ENCODE results near the gene PDXDC1.
"Not testable (repeated sequence)": the region's sequence is repeated elsewhere in the genome, so short reads cannot be mapped to it uniquely, and the experiment has no call there.

DNA sequence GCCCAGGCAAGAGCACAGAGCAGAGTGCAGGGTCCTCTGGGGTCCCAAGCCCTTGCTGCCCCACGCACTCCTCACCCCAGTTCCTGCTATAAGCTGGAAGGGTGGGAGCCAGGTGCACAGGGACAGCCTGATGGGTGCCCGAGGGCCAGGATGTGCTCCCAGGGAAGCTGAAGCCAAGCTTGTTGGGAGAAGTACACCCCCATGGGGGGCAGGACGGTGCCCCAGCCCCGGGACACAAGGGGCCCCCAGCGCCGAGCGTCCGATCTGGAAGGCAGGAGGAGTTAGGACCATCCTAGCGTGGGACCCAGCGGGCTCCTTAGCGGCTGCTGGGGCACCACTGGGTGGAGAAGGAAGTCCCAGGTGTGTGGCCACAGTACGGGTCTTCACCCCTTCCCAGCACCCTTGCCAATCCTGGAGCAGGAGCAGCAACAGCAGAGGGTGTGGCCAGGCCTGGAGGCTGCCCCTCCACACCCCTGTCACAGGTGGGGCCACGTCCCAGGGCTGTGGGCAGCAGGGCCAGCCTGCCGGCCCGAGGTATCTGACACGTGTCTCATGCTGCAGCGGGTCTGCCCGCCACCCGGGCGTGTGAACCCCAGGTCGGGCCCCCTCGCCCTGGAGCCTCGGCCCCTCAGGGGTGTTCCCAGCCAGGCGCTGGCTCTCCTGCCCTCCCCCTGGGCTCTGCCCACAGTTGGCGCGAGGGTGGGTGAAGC is 168.2 kb downstream of the PDXDC1 start:
- TF ChIP-seq, protein P1, sequence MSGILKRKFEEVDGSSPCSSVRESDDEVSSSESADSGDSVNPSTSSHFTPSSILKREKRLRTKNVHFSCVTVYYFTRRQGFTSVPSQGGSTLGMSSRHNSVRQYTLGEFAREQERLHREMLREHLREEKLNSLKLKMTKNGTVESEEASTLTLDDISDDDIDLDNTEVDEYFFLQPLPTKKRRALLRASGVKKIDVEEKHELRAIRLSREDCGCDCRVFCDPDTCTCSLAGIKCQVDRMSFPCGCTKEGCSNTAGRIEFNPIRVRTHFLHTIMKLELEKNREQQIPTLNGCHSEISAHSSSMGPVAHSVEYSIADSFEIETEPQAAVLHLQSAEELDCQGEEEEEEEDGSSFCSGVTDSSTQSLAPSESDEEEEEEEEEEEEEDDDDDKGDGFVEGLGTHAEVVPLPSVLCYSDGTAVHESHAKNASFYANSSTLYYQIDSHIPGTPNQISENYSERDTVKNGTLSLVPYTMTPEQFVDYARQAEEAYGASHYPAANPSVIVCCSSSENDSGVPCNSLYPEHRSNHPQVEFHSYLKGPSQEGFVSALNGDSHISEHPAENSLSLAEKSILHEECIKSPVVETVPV (CRISPR knock-in tag; IDR thresholded peaks at IDR 0.05), result not testable (repeated sequence)
- not testable (repeated sequence) for TF ChIP-seq ZNF8 (CRISPR knock-in tag; IDR thresholded peaks at IDR 0.05); ZFP30 (CRISPR knock-in tag; IDR thresholded peaks at IDR 0.05); BACH2 (CRISPR knock-in tag; IDR thresholded peaks at IDR 0.05; ENCODE audit: borderline replicate concordance); OSR1 (CRISPR knock-in tag; IDR thresholded peaks at IDR 0.05); RARB (CRISPR knock-in tag; IDR thresholded peaks at IDR 0.05); CSDC2 (CRISPR knock-in tag; IDR thresholded peaks at IDR 0.05); ZNF70 (CRISPR knock-in tag; IDR thresholded peaks at IDR 0.05); GLIS3 (CRISPR knock-in tag; IDR thresholded peaks at IDR 0.05)
- TF ChIP-seq, protein P2, sequence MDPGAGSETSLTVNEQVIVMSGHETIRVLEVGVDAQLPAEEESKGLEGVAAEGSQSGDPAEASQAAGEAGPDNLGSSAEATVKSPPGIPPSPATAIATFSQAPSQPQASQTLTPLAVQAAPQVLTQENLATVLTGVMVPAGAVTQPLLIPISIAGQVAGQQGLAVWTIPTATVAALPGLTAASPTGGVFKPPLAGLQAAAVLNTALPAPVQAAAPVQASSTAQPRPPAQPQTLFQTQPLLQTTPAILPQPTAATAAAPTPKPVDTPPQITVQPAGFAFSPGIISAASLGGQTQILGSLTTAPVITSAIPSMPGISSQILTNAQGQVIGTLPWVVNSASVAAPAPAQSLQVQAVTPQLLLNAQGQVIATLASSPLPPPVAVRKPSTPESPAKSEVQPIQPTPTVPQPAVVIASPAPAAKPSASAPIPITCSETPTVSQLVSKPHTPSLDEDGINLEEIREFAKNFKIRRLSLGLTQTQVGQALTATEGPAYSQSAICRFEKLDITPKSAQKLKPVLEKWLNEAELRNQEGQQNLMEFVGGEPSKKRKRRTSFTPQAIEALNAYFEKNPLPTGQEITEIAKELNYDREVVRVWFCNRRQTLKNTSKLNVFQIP (CRISPR knock-in tag; IDR thresholded peaks at IDR 0.05; ENCODE audit: borderline replicate concordance, low read depth), result not testable (repeated sequence)
- TF ChIP-seq, protein P3, sequence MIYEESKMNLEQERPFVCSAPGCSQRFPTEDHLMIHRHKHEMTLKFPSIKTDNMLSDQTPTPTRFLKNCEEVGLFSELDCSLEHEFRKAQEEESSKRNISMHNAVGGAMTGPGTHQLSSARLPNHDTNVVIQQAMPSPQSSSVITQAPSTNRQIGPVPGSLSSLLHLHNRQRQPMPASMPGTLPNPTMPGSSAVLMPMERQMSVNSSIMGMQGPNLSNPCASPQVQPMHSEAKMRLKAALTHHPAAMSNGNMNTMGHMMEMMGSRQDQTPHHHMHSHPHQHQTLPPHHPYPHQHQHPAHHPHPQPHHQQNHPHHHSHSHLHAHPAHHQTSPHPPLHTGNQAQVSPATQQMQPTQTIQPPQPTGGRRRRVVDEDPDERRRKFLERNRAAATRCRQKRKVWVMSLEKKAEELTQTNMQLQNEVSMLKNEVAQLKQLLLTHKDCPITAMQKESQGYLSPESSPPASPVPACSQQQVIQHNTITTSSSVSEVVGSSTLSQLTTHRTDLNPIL (CRISPR knock-in tag; IDR thresholded peaks at IDR 0.05; ENCODE audit: low read depth), result not testable (repeated sequence)
- TF ChIP-seq, protein P4, sequence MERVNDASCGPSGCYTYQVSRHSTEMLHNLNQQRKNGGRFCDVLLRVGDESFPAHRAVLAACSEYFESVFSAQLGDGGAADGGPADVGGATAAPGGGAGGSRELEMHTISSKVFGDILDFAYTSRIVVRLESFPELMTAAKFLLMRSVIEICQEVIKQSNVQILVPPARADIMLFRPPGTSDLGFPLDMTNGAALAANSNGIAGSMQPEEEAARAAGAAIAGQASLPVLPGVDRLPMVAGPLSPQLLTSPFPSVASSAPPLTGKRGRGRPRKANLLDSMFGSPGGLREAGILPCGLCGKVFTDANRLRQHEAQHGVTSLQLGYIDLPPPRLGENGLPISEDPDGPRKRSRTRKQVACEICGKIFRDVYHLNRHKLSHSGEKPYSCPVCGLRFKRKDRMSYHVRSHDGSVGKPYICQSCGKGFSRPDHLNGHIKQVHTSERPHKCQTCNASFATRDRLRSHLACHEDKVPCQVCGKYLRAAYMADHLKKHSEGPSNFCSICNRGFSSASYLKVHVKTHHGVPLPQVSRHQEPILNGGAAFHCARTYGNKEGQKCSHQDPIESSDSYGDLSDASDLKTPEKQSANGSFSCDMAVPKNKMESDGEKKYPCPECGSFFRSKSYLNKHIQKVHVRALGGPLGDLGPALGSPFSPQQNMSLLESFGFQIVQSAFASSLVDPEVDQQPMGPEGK (CRISPR knock-in tag; IDR thresholded peaks at IDR 0.05; ENCODE audit: borderline replicate concordance), result not testable (repeated sequence)

All from SK-N-SH treated with all-trans-retinoic acid at 6 μM for 48 hours (cell line).